HG03039 (cell line): ENCODE results near the gene LRIT3.
"Not testable (repeated sequence)": the region's sequence is repeated elsewhere in the genome, so short reads cannot be mapped to it uniquely, and the experiment has no call there.

Source experiments
- ATAC-seq: cut with Tn5 transposase; IDR thresholded peaks from one replicate; pipeline ENCODE4 v1.9.1; 2021; ENCODE audit warnings: mild to moderate bottlenecking, moderate library complexity; ENCODE audit not compliant: unreplicated experiment

LRIT3 gene

GRCh38 chr4:109848501-109848900, 594 bp downstream of the LRIT3 start:
- no peak for ATAC-seq

GRCh38 chr4:109850601-109851000, 2.7 kb downstream of the LRIT3 start:
- ATAC-seq = no peak

GRCh38 chr4:109859426-109860300, 11.8 kb downstream of the LRIT3 start:
- ATAC-seq = not testable (repeated sequence)

GRCh38 chr4:109861271-109861670, 13.4 kb downstream of the LRIT3 start:
- no peak for ATAC-seq

GRCh38 chr4:109861916-109862511, 14.1 kb downstream of the LRIT3 start:
- no peak for ATAC-seq

GRCh38 chr4:109864134-109864533, 16.2 kb downstream of the LRIT3 start:
- no peak for ATAC-seq

- ATAC-seq = no peak
Observed at GRCh38 chr4:109870061-109870460, 22.2 kb downstream of the LRIT3 start.

GRCh38 chr4:109872065-109872464, 24.2 kb downstream of the LRIT3 start:
- ATAC-seq = no peak

GRCh38 chr4:109872950-109873656, 25.2 kb downstream of the LRIT3 start:
- ATAC-seq = no peak

- ATAC-seq = no peak
Observed at GRCh38 chr4:109873791-109874514, 26.0 kb downstream of the LRIT3 start.

- ATAC-seq = no peak
Observed at GRCh38 chr4:109875106-109875505, 27.2 kb downstream of the LRIT3 start.

GRCh38 chr4:109875553-109875952, 27.6 kb downstream of the LRIT3 start:
- not testable (repeated sequence) for ATAC-seq

GRCh38 chr4:109876634-109877265, 28.8 kb downstream of the LRIT3 start:
- no peak for ATAC-seq

- peak; percentile 76 for ATAC-seq
Observed at GRCh38 chr4:109877400-109877799, 29.5 kb downstream of the LRIT3 start.

- no peak for ATAC-seq
Observed at GRCh38 chr4:109878355-109878754, 30.4 kb downstream of the LRIT3 start.

- ATAC-seq = no peak
Observed at GRCh38 chr4:109879081-109879480, 31.2 kb downstream of the LRIT3 start.

GRCh38 chr4:109879636-109880314, 31.9 kb downstream of the LRIT3 start:
- ATAC-seq = no peak

GRCh38 chr4:109886303-109886702, 38.4 kb downstream of the LRIT3 start:
- ATAC-seq = no peak

- ATAC-seq = no peak
Observed at GRCh38 chr4:109887071-109887470, 39.2 kb downstream of the LRIT3 start.

GRCh38 chr4:109890076-109890475, 42.2 kb downstream of the LRIT3 start:
- no peak for ATAC-seq
